B cell (primary cell): Measurements from ENCODE around the gene ETAA1. TPM values are rescaled to one million over a fixed set of nuclear protein-coding genes. Genes with fewer than 3 reads are reported as not detected.

ENCODE experiments used
- ATAC-seq: fragments of 200-7000 bp; cut with Tn5 transposase; one replicate; pipeline ENCODE4 v1.10.0; 2021; ENCODE audit warnings: low read depth, mild to moderate bottlenecking, moderate number of reproducible peaks, moderate library complexity
- CTCF ChIA-PET: fragments of 350-600 bp; sonication (Branson Sonifier 250); formaldehyde crosslinking; loops from one replicate; lab custom pipeline; 2021; ENCODE audit warnings: antibody characterized with exemption, inconsistent platforms; lab: Charles Lee
- POLR2A ChIA-PET: fragments of 350-600 bp; sonication (Branson Sonifier 250); formaldehyde crosslinking; loops from one replicate; lab custom pipeline; 2021; ENCODE audit warnings: antibody characterized with exemption; lab: Charles Lee
- DNase-seq: peaks from one replicate; pipeline ENCODE4 v3.0.0; 2013
- H2AFZ ChIP-seq: 2 replicates; pipeline ENCODE4 v1.6.1; 2012; ENCODE audit warnings: mild to moderate bottlenecking, low read depth, low read length; ENCODE audit not compliant: insufficient read depth, poor library complexity, severe bottlenecking
- H3K27ac ChIP-seq, 2 donors: 1 replicate in 1 of 2; 2 replicates in 1 of 2; pipeline ENCODE4 v1.5.1; 2012 to 2013; ENCODE audit warnings: low read length in 2 of 2, mild to moderate bottlenecking in 2 of 2, moderate library complexity in 1 of 2
- H3K27me3 ChIP-seq, 4 experiments: fragments of 200-600 bp in 1 of 4; sonication (generic) in 1 of 4; replicated peaks in 1 of 4; 1 replicate in 2 of 4; 2 replicates in 2 of 4; pipeline versions ENCODE4 v1.6.1 to v1.7.0; 2013 to 2016; ENCODE audit warnings: low read length in 3 of 4, mild to moderate bottlenecking in 2 of 4, mixed read lengths in 1 of 4, moderate library complexity in 1 of 4; ENCODE audit not compliant: insufficient read depth in 4 of 4, control insufficient read depth in 3 of 4; ENCODE audit errors: control extremely low read depth in 1 of 4
- H3K36me3 ChIP-seq, 2 experiments: replicated peaks in 1 of 2; 1 replicate in 1 of 2; 2 replicates in 1 of 2; pipeline versions ENCODE4 v1.6.1 to v1.7.1; 2013; ENCODE audit warnings: low read length in 1 of 2; ENCODE audit not compliant: insufficient read depth in 2 of 2, control insufficient read depth in 1 of 2; ENCODE audit errors: control extremely low read depth in 1 of 2, extremely low read depth in 1 of 2
- H3K4me1 ChIP-seq, 2 donors: fragments of 200-600 bp in 1 of 2; sonication (generic) in 1 of 2; 1 replicate in 1 of 2; 2 replicates in 1 of 2; pipeline versions ENCODE4 v1.5.1 to v1.6.1; 2013 to 2017; ENCODE audit warnings: low read length in 2 of 2; ENCODE audit not compliant: control insufficient read depth in 2 of 2, insufficient read depth in 2 of 2
- H3K4me2 ChIP-seq: replicated peaks from 2 replicates; pipeline ENCODE3; 2012; ENCODE audit warnings: mild to moderate bottlenecking, low read depth, low read length; ENCODE audit not compliant: poor library complexity, severe bottlenecking
- H3K4me3 ChIP-seq, 5 experiments: fragments of 200-600 bp in 1 of 5; sonication (generic) in 1 of 5; 1 replicate in 3 of 5; 2 replicates in 2 of 5; pipeline versions ENCODE4 v1.5.1 to v1.7.0; 2011 to 2016; ENCODE audit warnings: low read length in 4 of 5, mild to moderate bottlenecking in 4 of 5, low read depth in 2 of 5, control low read depth in 1 of 5, moderate library complexity in 1 of 5; ENCODE audit not compliant: insufficient read depth in 1 of 5; ENCODE audit errors: control extremely low read depth in 1 of 5, extremely low read depth in 1 of 5
- H3K79me2 ChIP-seq: fragments of 200-600 bp; sonication (generic); one replicate; pipeline ENCODE4 v1.6.0; 2016; ENCODE audit warnings: low read length; ENCODE audit not compliant: control insufficient read depth, insufficient read depth
- H3K9ac ChIP-seq: fragments of 200-600 bp; sonication (generic); 2 replicates; pipeline ENCODE4 v1.6.1; 2017; ENCODE audit warnings: mild to moderate bottlenecking, low read length, moderate library complexity
- H3K9me3 ChIP-seq, 3 donors: one replicate each; pipeline versions ENCODE4 v1.6.1 to v1.7.1; 2013; ENCODE audit warnings: low read length in 2 of 3; ENCODE audit not compliant: control insufficient read depth in 2 of 3, insufficient read depth in 1 of 3; ENCODE audit errors: control extremely low read depth in 1 of 3
- H4K20me1 ChIP-seq: 2 replicates; pipeline ENCODE4 v1.6.0; 2012; ENCODE audit warnings: mild to moderate bottlenecking, low read length; ENCODE audit not compliant: insufficient read depth, control insufficient read depth, poor library complexity, severe bottlenecking
- H3K27ac Mint-ChIP-seq: one replicate; pipeline ENCODE4 v1.8.0; 2021; ENCODE audit warnings: mixed read lengths
- H3K27me3 Mint-ChIP-seq: one replicate; pipeline ENCODE4 v1.8.0; 2021; ENCODE audit warnings: mixed read lengths
- H3K4me1 Mint-ChIP-seq: one replicate; pipeline ENCODE4 v1.8.0; 2021; ENCODE audit warnings: mixed read lengths
- H3K4me3 Mint-ChIP-seq: one replicate; pipeline ENCODE4 v1.8.0; 2021; ENCODE audit warnings: mixed read lengths
- H3K9me3 Mint-ChIP-seq: one replicate; pipeline ENCODE4 v1.8.0; 2022; ENCODE audit warnings: mixed read lengths; ENCODE audit not compliant: insufficient read depth
- CTCF ChIP-seq: fragments of 200-600 bp; IDR thresholded peaks from one replicate; pipeline ENCODE4 v1.8.0; 2022; ENCODE audit warnings: antibody characterized with exemption, mild to moderate bottlenecking
- EZH2 ChIP-seq: IDR thresholded peaks from 2 replicates; pipeline ENCODE4 v1.6.1; 2012; ENCODE audit warnings: borderline replicate concordance, low read depth, mild to moderate bottlenecking, moderate library complexity, low read length; ENCODE audit not compliant: insufficient read depth, poor library complexity, severe bottlenecking
- WGBS: methylation state at CpG from one replicate; pipeline ENCODE4 v1.1.5; 2013; ENCODE audit warnings: missing lambda C conversion rate; ENCODE audit not compliant: insufficient coverage; 5-methylcytosine and 5-hydroxymethylcytosine counted together
- intact Hi-C: fragments of 100-400 bp; cut with micrococcal nuclease; formaldehyde crosslinking; loops from one replicate; pipeline ENCODE4 v1.10.0; 2022
- polyA plus RNA-seq: library from polyadenylated mRNA; depleted of rRNA; stranded (reverse); fragments of >200 nt; gene quantifications from 2 replicates; pipeline ENCODE4 v1.2.3, GENCODE V29; 2012
- total RNA-seq, 2 donors: library from RNA; stranded (reverse); fragments of 120-200 nt in 1 of 2; gene quantifications; 1 replicate in 1 of 2; 2 replicates in 1 of 2; pipeline versions ENCODE4 v1.2.3 to v1.2.4, GENCODE V29; 2013 to 2022

Gene ETAA1
- total and polyA plus RNA-seq, 2 donors (not counting 1 experiment from before 2014, with no cell fraction given) = 6.2 to 15.3 TPM

GRCh38 chr2:67378555-67378954 lies 18.6 kb upstream of the ETAA1 start:
- no CpG with 5 or more reads among the region's 1 CpG for WGBS
- Histone ChIP-seq H3K36me3 (no peaks in the 10 kb centered on the region), H3K9me3 (peaks cover 0 to 9% (median 4%) of the 10 kb centered on the region in 3 donors), H2AFZ (no peak overlapping the region), H3K9ac (no peak overlapping the region), H3K4me3 (no peak overlapping the region), H3K27me3 (no peaks in the 10 kb centered on the region), H3K4me1 (no peaks in the 10 kb centered on the region), H4K20me1 (no peaks in the 10 kb centered on the region), H3K4me2 (no peak overlapping the region), H3K27ac (no peak overlapping the region), H3K79me2 (no peaks in the 10 kb centered on the region)
- CTCF ChIA-PET = no interaction called here
- H3K4me1 Mint-ChIP-seq = no peaks in the 10 kb centered on the region
- peaks cover under 1% of the 10 kb centered on the region for H3K27me3 Mint-ChIP-seq
- ATAC-seq (no peak), DNase-seq (no peak)
- POLR2A ChIA-PET = no interaction called here
- TF ChIP-seq CTCF = no peak
- no peak overlapping the region for H3K27ac Mint-ChIP-seq
- H3K9me3 Mint-ChIP-seq = no peaks in the 10 kb centered on the region
- intact Hi-C loops = no loop called here
- H3K4me3 Mint-ChIP-seq = no peak overlapping the region

- intact Hi-C loops = no loop called here
- ATAC-seq = no peak
- TF ChIP-seq CTCF (no peak), EZH2 (no peak)
Measured at GRCh38 chr2:67379048-67379447, 18.1 kb upstream of the ETAA1 start.

More at GRCh38 chr2:67379048-67379447, 18.1 kb upstream of the ETAA1 start:
- Mint-ChIP-seq H3K27ac (no peak overlapping the region), H3K4me3 (no peak overlapping the region), H3K9me3 (no peaks in the 10 kb centered on the region), H3K27me3 (no peaks in the 10 kb centered on the region), H3K4me1 (no peaks in the 10 kb centered on the region)
- Histone ChIP-seq H3K4me2 (no peak overlapping the region), H2AFZ (no peak overlapping the region), H3K4me3 (no peak overlapping the region), H3K79me2 (no peaks in the 10 kb centered on the region), H4K20me1 (no peaks in the 10 kb centered on the region), H3K27me3 (no peaks in the 10 kb centered on the region), H3K27ac (no peak overlapping the region), H3K36me3 (no peaks in the 10 kb centered on the region), H3K9ac (no peak overlapping the region), H3K9me3 (peaks cover 0 to 9% (median 4%) of the 10 kb centered on the region in 3 donors), H3K4me1 (no peaks in the 10 kb centered on the region)
- ChIA-PET POLR2A (no interaction called here), CTCF (no interaction called here)
- no CpG with 5 or more reads among the region's 1 CpG for WGBS
- no peak for DNase-seq
